Measurements from ENCODE around the gene SLC38A2.

The SLC38A2 gene

GRCh38 chr12:46380022-46380796 is 7.6 kb upstream of the SLC38A2 start:
- no peak for TF ChIP-seq CTCF (IDR thresholded peaks at IDR 0.05; ENCODE audit: control insufficient read depth, insufficient read depth, low read depth, low read length, missing control alignments)
- no peak overlapping the region for H3K4me3 ChIP-seq (ENCODE audit: control insufficient read depth, low read depth, low read length)
- DNase-seq (ENCODE audit: low read depth) = no peak

- H3K4me3 ChIP-seq (ENCODE audit: control insufficient read depth, low read depth, low read length) = no peak overlapping the region
- DNase-seq (ENCODE audit: low read depth) = no peak
- TF ChIP-seq CTCF (IDR thresholded peaks at IDR 0.05; ENCODE audit: control insufficient read depth, insufficient read depth, low read depth, low read length, missing control alignments) = no peak
Observed at GRCh38 chr12:46379352-46379751, 6.8 kb upstream of the SLC38A2 start.

GRCh38 chr12:46378530-46378929 is 6.0 kb upstream of the SLC38A2 start:
- DNase-seq (ENCODE audit: low read depth) = no peak
- H3K4me3 ChIP-seq (ENCODE audit: control insufficient read depth, low read depth, low read length) = no peak overlapping the region
- TF ChIP-seq CTCF (IDR thresholded peaks at IDR 0.05; ENCODE audit: control insufficient read depth, insufficient read depth, low read depth, low read length, missing control alignments) = no peak

GRCh38 chr12:46377678-46378077 is 5.1 kb upstream of the SLC38A2 start:
- no peak for TF ChIP-seq CTCF (IDR thresholded peaks at IDR 0.05; ENCODE audit: control insufficient read depth, insufficient read depth, low read depth, low read length, missing control alignments)
- DNase-seq (ENCODE audit: low read depth) = no peak
- H3K4me3 ChIP-seq (ENCODE audit: control insufficient read depth, low read depth, low read length) = no peak overlapping the region

- no peak for TF ChIP-seq CTCF (IDR thresholded peaks at IDR 0.05; ENCODE audit: control insufficient read depth, insufficient read depth, low read depth, low read length, missing control alignments)
- DNase-seq (ENCODE audit: low read depth) = no peak
- no peak overlapping the region for H3K4me3 ChIP-seq (ENCODE audit: control insufficient read depth, low read depth, low read length)
Observed at GRCh38 chr12:46376579-46376978, 4.0 kb upstream of the SLC38A2 start.

- no peak for TF ChIP-seq CTCF (IDR thresholded peaks at IDR 0.05; ENCODE audit: control insufficient read depth, insufficient read depth, low read depth, low read length, missing control alignments)
- DNase-seq (ENCODE audit: low read depth) = no peak
- H3K4me3 ChIP-seq (ENCODE audit: control insufficient read depth, low read depth, low read length) = no peak overlapping the region
Observed at GRCh38 chr12:46374711-46375110, 2.1 kb upstream of the SLC38A2 start.

Data from AG09309 (cell line).